Gastroesophageal sphincter (tissue), 4 donors: ENCODE measurements around the gene ATAD3B. TPM values are rescaled to one million over a fixed set of nuclear protein-coding genes. Genes with fewer than 3 reads are reported as not detected.

ENCODE experiments used
- ATAC-seq: fragments of 150-250 bp; one replicate; pipeline ENCODE4 v1.9.1; 2016; ENCODE audit warnings: mild to moderate bottlenecking, moderate library complexity
- H3K27ac ChIP-seq, 4 donors: fragments of 200-600 bp; sonication (generic) in 3 of 4; 1 replicate in 3 of 4; 2 replicates in 1 of 4; pipeline ENCODE4 v1.5.1; 2016 to 2019
- H3K27me3 ChIP-seq: fragments of 200-600 bp; sonication (generic); one replicate; pipeline ENCODE4 v1.5.1; 2019
- H3K36me3 ChIP-seq, 2 donors: fragments of 200-600 bp; sonication (generic); one replicate each; pipeline ENCODE4 v1.5.1; 2019; ENCODE audit warnings: control low read depth in 1 of 2
- H3K4me1 ChIP-seq, 3 donors: fragments of 200-600 bp; sonication (generic); 1 replicate in 2 of 3; 2 replicates in 1 of 3; pipeline ENCODE4 v1.5.1; 2016 to 2019; ENCODE audit warnings: control low read depth in 2 of 3
- H3K4me3 ChIP-seq, 2 donors: fragments of 200-600 bp; sonication (generic); one replicate each; pipeline ENCODE4 v1.5.1; 2019; ENCODE audit warnings: mild to moderate bottlenecking in 1 of 2, moderate library complexity in 1 of 2
- H3K9me3 ChIP-seq, 3 donors: fragments of 200-600 bp; sonication (generic); one replicate each; pipeline ENCODE4 v1.5.1; 2017 to 2019; ENCODE audit warnings: control low read depth in 2 of 3
- CTCF ChIP-seq, 4 experiments: fragments of 200-600 bp in 2 of 4; fragments of 450-650 bp in 2 of 4; sonication (generic) in 1 of 4; IDR thresholded peaks; one replicate each; pipeline ENCODE4 v1.5.1; 2017 to 2019; ENCODE audit warnings: antibody characterized with exemption in 4 of 4, mild to moderate bottlenecking in 2 of 4, moderate library complexity in 2 of 4
- EP300 ChIP-seq: sonication (generic); formaldehyde crosslinking; IDR thresholded peaks from one replicate; pipeline ENCODE4 v1.6.1; 2017; ENCODE audit warnings: antibody characterized with exemption, mild to moderate bottlenecking
- POLR2A ChIP-seq, 2 donors: fragments of 450-650 bp; IDR thresholded peaks; one replicate each; pipeline ENCODE4 v1.6.1; 2017; ENCODE audit warnings: antibody characterized with exemption in 2 of 2, mild to moderate bottlenecking in 2 of 2, moderate library complexity in 1 of 2
- POLR2AphosphoS5 ChIP-seq: sonication (generic); formaldehyde crosslinking; IDR thresholded peaks from one replicate; pipeline ENCODE4 v1.6.1; 2017; ENCODE audit warnings: antibody characterized with exemption
- WGBS, 2 donors: methylation state at CpG; one replicate each; pipeline ENCODE4 v1.1.5; 2018; ENCODE audit warnings: low coverage in 1 of 2; 5-methylcytosine and 5-hydroxymethylcytosine counted together
- total RNA-seq, 4 donors: library from RNA; depleted of rRNA; stranded (reverse); fragments of >200 nt; gene quantifications; one replicate each; pipeline ENCODE4 v1.1.0, GENCODE V29; 2016

Gene ATAD3B
- total RNA-seq, 4 donors from 2014 or later: 4.1 to 17.9 (median 12.1) TPM

GRCh38 chr1:1435106-1435903 lies 36.3 kb upstream of the ATAD3B start, which contains the start of gene VWA1:
Gene VWA1, plus strand, starts transcription at chr1:1435690. Its CDS starts 59 bp downstream, at chr1:1435749.
- TF ChIP-seq EP300 (no peak), POLR2AphosphoS5 (peak; percentile 54), CTCF (IDR thresholded peaks at IDR 0.05) (peak in 1 of 4 experiments; percentile 4), POLR2A (IDR thresholded peaks at IDR 0.05) (peak in 1 of 2 donors; percentile 54)
- H3K27me3 ChIP-seq: no peaks in the 10 kb centered on the region
- H3K4me3 ChIP-seq: peak within 1 kb of the TSS; percentile 34 to 71
- H3K36me3 ChIP-seq: peaks cover 0 to 19% of the 10 kb centered on the region in 2 donors
- H3K9me3 ChIP-seq: no peaks in the 10 kb centered on the region
- peak; percentile 71 for ATAC-seq
- peak within 1 kb of the TSS; percentile 79 to 97 (median 94) for H3K27ac ChIP-seq
- WGBS, 2 donors: 20% methylated on average over 1 of the region's 89 CpGs; no CpG with 5 or more reads in 1 of the 2 donors
- H3K4me1 ChIP-seq: peaks cover 0 to 95% (median 71%) of the 10 kb centered on the region in 3 donors

- no peak for ATAC-seq
- Histone ChIP-seq H3K4me1 (peaks cover 0 to 95% (median 69%) of the 10 kb centered on the region in 3 donors), H3K9me3 (no peaks in the 10 kb centered on the region), H3K4me3 (peak overlapping the region; percentile 34 to 71), H3K27me3 (no peaks in the 10 kb centered on the region), H3K27ac (peak overlapping the region; percentile 36 to 97 (median 94)), H3K36me3 (peaks cover 0 to 19% of the 10 kb centered on the region in 2 donors)
- TF ChIP-seq POLR2AphosphoS5: no peak
- no peak for TF ChIP-seq EP300
- TF ChIP-seq POLR2A (IDR thresholded peaks at IDR 0.05): no peak
- no peak for TF ChIP-seq CTCF (IDR thresholded peaks at IDR 0.05)
- 19% methylated on average over 5 of the region's 40 CpGs; no CpG with 5 or more reads in 1 of the 2 donors for WGBS, 2 donors
Observed at GRCh38 chr1:1435911-1436629, 35.5 kb upstream of the ATAD3B start.

DNA sequence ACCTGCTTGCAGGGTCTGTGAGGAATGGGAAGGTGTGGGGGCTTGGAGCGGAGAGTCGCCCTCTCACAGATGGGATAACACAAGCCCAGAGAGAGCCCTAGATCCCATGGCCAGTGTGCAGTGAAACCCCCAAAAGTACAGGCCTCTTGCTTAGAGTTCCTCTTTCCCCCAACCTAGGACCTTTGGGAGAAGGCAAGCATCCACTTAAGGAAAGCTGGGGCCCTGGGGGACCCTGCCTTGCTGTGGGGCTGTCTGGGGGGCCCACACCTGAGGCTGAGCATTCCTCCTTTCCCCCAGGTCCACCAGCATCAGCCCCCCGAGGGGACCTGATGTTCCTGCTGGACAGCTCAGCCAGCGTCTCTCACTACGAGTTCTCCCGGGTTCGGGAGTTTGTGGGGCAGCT lies 34.9 kb upstream of the ATAD3B start:
- H3K4me1 ChIP-seq: peaks cover 0 to 95% (median 69%) of the 10 kb centered on the region in 3 donors
- no peaks in the 10 kb centered on the region for H3K9me3 ChIP-seq
- H3K36me3 ChIP-seq: peaks cover 0 to 19% of the 10 kb centered on the region in 2 donors
- peak overlapping the region in 3 of 4 donors; percentile 94 to 97 (median 95) for H3K27ac ChIP-seq
- H3K27me3 ChIP-seq: no peaks in the 10 kb centered on the region
- no peak for ATAC-seq
- no CpG with 5 or more reads among the region's 7 CpGs for WGBS, 2 donors
- TF ChIP-seq CTCF (IDR thresholded peaks at IDR 0.05) (no peak), POLR2AphosphoS5 (no peak), POLR2A (IDR thresholded peaks at IDR 0.05) (no peak)
- H3K4me3 ChIP-seq: peak overlapping the region; percentile 34 to 71

- peaks cover 0 to 19% of the 10 kb centered on the region in 2 donors for H3K36me3 ChIP-seq
- H3K4me3 ChIP-seq: peak overlapping the region in 1 of 2 donors; percentile 71
- peak overlapping the region in 3 of 4 donors; percentile 94 to 97 (median 95) for H3K27ac ChIP-seq
- 60% methylated on average over 2 of the region's 31 CpGs; no CpG with 5 or more reads in 1 of the 2 donors for WGBS, 2 donors
- no peak for ATAC-seq
- H3K4me1 ChIP-seq: peaks cover 0 to 95% (median 64%) of the 10 kb centered on the region in 3 donors
- H3K27me3 ChIP-seq: no peaks in the 10 kb centered on the region
- TF ChIP-seq POLR2AphosphoS5 (no peak), EP300 (no peak)
- no peaks in the 10 kb centered on the region for H3K9me3 ChIP-seq
Observed at GRCh38 chr1:1437033-1437903, 34.3 kb upstream of the ATAD3B start.
